HCT116 (cell line): Measurements from ENCODE around the gene GPRC5D. TPM values are rescaled to one million over a fixed set of nuclear protein-coding genes. Genes with fewer than 3 reads are reported as not detected.

Source experiments
- ATAC-seq: fragments of 200-7000 bp; cut with Tn5 transposase; 2 replicates; pipeline ENCODE4 v1.9.1; 2020; ENCODE audit warnings: mild to moderate bottlenecking, moderate library complexity
- BruUV-seq: library from RNA; stranded (reverse); fragments of 400-500 nt; replicated peaks from 2 replicates; lab custom pipeline; 2021; lab: Mats Ljungman, UMichigan
- CTCF ChIA-PET: fragments of 300-600 bp; sonication (Branson Sonifier 250); formaldehyde crosslinking; loops from one replicate; lab custom pipeline; 2021; ENCODE audit warnings: antibody characterized with exemption; lab: Charles Lee
- POLR2A ChIA-PET: fragments of 300-600, 350-600 bp; sonication (Branson Sonifier 250); formaldehyde crosslinking; loops from one replicate; lab custom pipeline; 2021; ENCODE audit warnings: antibody characterized with exemption; lab: Charles Lee
- RAD21 ChIA-PET, 2 experiments: fragments of 300-600 bp; sonication (Branson Sonifier 250); formaldehyde crosslinking; loops; one replicate each; lab custom pipeline; 2023; ENCODE audit warnings: low total read pairs in 2 of 2; ENCODE audit not compliant: uncharacterized antibody in 2 of 2, unreplicated experiment in 2 of 2, low non-redundant PET in 1 of 2; lab: Charles Lee
- DNase-seq: peaks from one replicate; pipeline ENCODE4 v3.0.0-alpha.2; 2010; ENCODE audit warnings: low read depth, low spot score
- H2AFZ ChIP-seq: fragments of 200-600 bp; shearing (Covaris generic), sonication (generic); 2 replicates; pipeline ENCODE4 v1.6.1; 2017; ENCODE audit warnings: low read depth, mixed run types, mixed read lengths, antibody characterized with exemption, low read length; ENCODE audit not compliant: poor library complexity, severe bottlenecking
- H3K27ac ChIP-seq: 2 replicates; pipeline ENCODE4 v1.5.1; 2012; ENCODE audit warnings: low read depth, low read length
- H3K27me3 ChIP-seq: fragments of 200-600 bp; sonication (generic); 2 replicates; pipeline ENCODE4 v1.6.1; 2016; ENCODE audit warnings: mixed run types, low read length, mixed read lengths; ENCODE audit not compliant: insufficient read depth
- H3K36me3 ChIP-seq, 2 experiments: fragments of 200-500 bp in 1 of 2; fragments of 200-600 bp in 1 of 2; sonication (Bioruptor generic) in 1 of 2; sonication (generic) in 1 of 2; 2 replicates each; pipeline versions ENCODE4 v1.5.1 to v1.6.1; 2014 to 2016; ENCODE audit warnings: low read length in 2 of 2, inconsistent platforms in 1 of 2, mixed read lengths in 1 of 2, mixed run types in 1 of 2; ENCODE audit not compliant: insufficient read depth in 2 of 2, control insufficient read depth in 1 of 2
- H3K4me1 ChIP-seq, 2 experiments: fragments of 200-600 bp in 1 of 2; sonication (generic) in 1 of 2; 2 replicates each; pipeline versions ENCODE4 v1.5.1 to v1.6.1; 2012 to 2017; ENCODE audit warnings: low read length in 2 of 2, inconsistent platforms in 1 of 2, mild to moderate bottlenecking in 1 of 2, mixed read lengths in 1 of 2, mixed run types in 1 of 2, moderate library complexity in 1 of 2; ENCODE audit not compliant: insufficient read depth in 2 of 2, control insufficient read depth in 1 of 2
- H3K4me2 ChIP-seq: fragments of 200-600 bp; sonication (generic); 2 replicates; pipeline ENCODE4 v1.6.1; 2017; ENCODE audit warnings: mixed run types, low read length, mixed read lengths
- H3K4me3 ChIP-seq, 2 experiments: fragments of 200-600 bp in 1 of 2; sonication (generic) in 1 of 2; replicated peaks in 1 of 2; 2 replicates each; pipeline ENCODE4 v1.5.1; 2011 to 2016; ENCODE audit warnings: low read length in 2 of 2, control low read depth in 1 of 2, low read depth in 1 of 2, mild to moderate bottlenecking in 1 of 2, mixed read lengths in 1 of 2, mixed run types in 1 of 2
- H3K79me2 ChIP-seq: fragments of 200-600 bp; sonication (generic); 2 replicates; pipeline ENCODE4 v1.6.1; 2017; ENCODE audit warnings: mild to moderate bottlenecking, mixed run types, low read length, moderate library complexity, mixed read lengths; ENCODE audit not compliant: insufficient read depth
- H3K9ac ChIP-seq: fragments of 200-600 bp; sonication (generic); 2 replicates; pipeline ENCODE4 v1.6.1; 2016; ENCODE audit warnings: low read length, mixed read lengths
- H3K9me2 ChIP-seq: fragments of 200-600 bp; sonication (generic), shearing (Covaris generic); 2 replicates; pipeline ENCODE4 v1.6.1; 2017; ENCODE audit warnings: mixed run types, mild to moderate bottlenecking, moderate library complexity; ENCODE audit not compliant: insufficient read depth
- H3K9me3 ChIP-seq, 2 experiments: fragments of 200-500 bp in 1 of 2; fragments of 200-600 bp in 1 of 2; sonication (Bioruptor generic) in 1 of 2; sonication (generic) in 1 of 2; 2 replicates each; pipeline ENCODE4 v1.6.1; 2014 to 2017; ENCODE audit warnings: low read length in 2 of 2, mixed read lengths in 2 of 2, inconsistent platforms in 1 of 2, low read depth in 1 of 2, mild to moderate bottlenecking in 1 of 2, mixed run types in 1 of 2, moderate library complexity in 1 of 2; ENCODE audit not compliant: control insufficient read depth in 1 of 2, insufficient read depth in 1 of 2
- H4K20me1 ChIP-seq: fragments of 200-600 bp; sonication (generic), shearing (Covaris generic); 2 replicates; pipeline ENCODE4 v1.6.1; 2017; ENCODE audit warnings: mixed run types, mild to moderate bottlenecking, moderate library complexity; ENCODE audit not compliant: insufficient read depth
- CBX3 ChIP-seq: IDR thresholded peaks from 2 replicates; pipeline ENCODE4 v1.6.1; 2012; ENCODE audit warnings: low read depth
- CEBPB ChIP-seq: IDR thresholded peaks from 2 replicates; pipeline ENCODE4 v1.6.1; 2012; ENCODE audit warnings: low read depth
- CTCF ChIP-seq, 3 experiments: fragments of 200-600 bp in 1 of 3; sonication (generic) in 1 of 3; IDR thresholded peaks in 2 of 3; conservative IDR thresholded peaks in 1 of 3; 2 replicates each; pipeline ENCODE4 v1.5.1; 2012 to 2017; ENCODE audit warnings: low read depth in 2 of 3, low read length in 2 of 3, antibody characterized with exemption in 1 of 3, borderline replicate concordance in 1 of 3, control low read depth in 1 of 3, mild to moderate bottlenecking in 1 of 3, mixed read lengths in 1 of 3, mixed run types in 1 of 3, moderate library complexity in 1 of 3; ENCODE audit not compliant: insufficient read depth in 1 of 3
- EGR1 ChIP-seq: IDR thresholded peaks from 2 replicates; pipeline ENCODE4 v1.6.1; 2012; ENCODE audit warnings: low read depth
- ELF1 ChIP-seq: IDR thresholded peaks from 2 replicates; pipeline ENCODE4 v1.6.1; 2012; ENCODE audit warnings: low read depth, borderline replicate concordance
- EZH2 ChIP-seq: fragments of 200-600 bp; sonication (generic); IDR thresholded peaks from 2 replicates; pipeline ENCODE4 v1.6.1; 2017; ENCODE audit warnings: antibody characterized with exemption, mixed run types
- EZH2phosphoT487 ChIP-seq: fragments of 200-600 bp; IDR thresholded peaks from 2 replicates; pipeline ENCODE4 v1.6.1; 2018; ENCODE audit warnings: antibody characterized with exemption, borderline replicate concordance
- JUND ChIP-seq: IDR thresholded peaks from 2 replicates; pipeline ENCODE4 v1.6.1; 2012
- MAX ChIP-seq: IDR thresholded peaks from 2 replicates; pipeline ENCODE4 v1.6.1; 2012
- POLR2A ChIP-seq: IDR thresholded peaks from 2 replicates; pipeline ENCODE4 v1.7.0; 2011; ENCODE audit warnings: borderline replicate concordance; ENCODE audit not compliant: insufficient read depth, insufficient read length; ENCODE audit errors: extremely low read depth
- POLR2AphosphoS5 ChIP-seq: IDR thresholded peaks from 2 replicates; pipeline ENCODE4 v1.6.1; 2011; ENCODE audit warnings: mild to moderate bottlenecking, low read depth, low read length, moderate library complexity
- RAD21 ChIP-seq: IDR thresholded peaks from 2 replicates; pipeline ENCODE4 v1.6.1; 2012; ENCODE audit warnings: low read depth, mild to moderate bottlenecking
- SIN3A ChIP-seq: IDR thresholded peaks from 2 replicates; pipeline ENCODE4 v1.6.1; 2012; ENCODE audit warnings: low read depth
- SP1 ChIP-seq: IDR thresholded peaks from 2 replicates; pipeline ENCODE4 v1.6.1; 2012; ENCODE audit warnings: low read depth
- SRF ChIP-seq: IDR thresholded peaks from 2 replicates; pipeline ENCODE4 v1.6.1; 2012; ENCODE audit warnings: low read depth
- TCF7L2 ChIP-seq: IDR thresholded peaks from 2 replicates; pipeline ENCODE4 v1.7.0; 2011; ENCODE audit warnings: borderline replicate concordance, inconsistent platforms; ENCODE audit not compliant: insufficient read depth, insufficient read length; ENCODE audit errors: extremely low read depth
- YY1 ChIP-seq: IDR thresholded peaks from 2 replicates; pipeline ENCODE4 v1.6.1; 2011; ENCODE audit warnings: low read length, low read depth, moderate library complexity, mild to moderate bottlenecking; ENCODE audit not compliant: insufficient replicate concordance; ENCODE audit errors: extremely low read depth
- intact Hi-C: fragments of 100-400 bp; cut with micrococcal nuclease; formaldehyde crosslinking; loops from 2 replicates; pipeline ENCODE4 v1.10.0; 2022
- total RNA-seq: library from RNA; stranded (reverse); gene quantifications from one replicate; pipeline ENCODE4 v1.2.1, GENCODE V29; 2021; ENCODE audit not compliant: unreplicated experiment

GPRC5D gene
- total RNA-seq, 1 experiment from 2014 or later = not detected

- Histone ChIP-seq H3K36me3 (no peaks in the 10 kb centered on the region), H3K27me3 (no peaks in the 10 kb centered on the region), H4K20me1 (no peaks in the 10 kb centered on the region), H2AFZ (no peak overlapping the region), H3K4me2 (no peak overlapping the region), H3K4me3 (no peak overlapping the region), H3K79me2 (no peaks in the 10 kb centered on the region), H3K9me2 (no peaks in the 10 kb centered on the region), H3K9me3 (no peaks in the 10 kb centered on the region), H3K4me1 (no peaks in the 10 kb centered on the region)
- no peak for ATAC-seq
- no peak for DNase-seq
- RAD21 ChIA-PET = no interaction called here
- intact Hi-C loops = no loop called here
- CTCF ChIA-PET = no interaction called here
- POLR2A ChIA-PET = no interaction called here
- BruUV-seq = no TSS peak
- TF ChIP-seq CEBPB (no peak), YY1 (no peak), CTCF (IDR thresholded peaks at IDR 0.05 in 2 of 3, conservative IDR thresholded peaks at IDR 0.05 in 1 of 3; ENCODE audit: borderline replicate concordance in 1 of 3, insufficient read depth in 1 of 3, low read depth in 2 of 3, low read length in 2 of 3) (no peak), SP1 (no peak), JUND (no peak), MAX (no peak), POLR2AphosphoS5 (no peak), SIN3A (no peak), SRF (no peak), EGR1 (no peak), EZH2phosphoT487 (no peak), POLR2A (no peak), CBX3 (no peak), ELF1 (no peak), RAD21 (no peak), EZH2 (no peak), TCF7L2 (no peak)
- TF ChIP-seq, all 23 proteins: peak for 0
- H3K27ac ChIP-seq = no peak overlapping the region
- H3K9ac ChIP-seq = no peak overlapping the region
Measured at GRCh38 chr12:12954878-12955625, 3.1 kb upstream of the GPRC5D start.
